SK-N-SH (cell line): ENCODE data around the gene ZSCAN18. TPM values are rescaled to one million over a fixed set of nuclear protein-coding genes. Genes with fewer than 3 reads are reported as not detected.

Experiments used
- CTCF ChIA-PET: fragments of 300-600, 350-600 bp; formaldehyde crosslinking; extraction: SDS; loops from one replicate; lab custom pipeline; 2021; lab: Yijun Ruan, JAX
- POLR2A ChIA-PET: fragments of 350-600 bp; sonication (Branson Sonifier 250); formaldehyde crosslinking; extraction: SDS; loops from one replicate; lab custom pipeline; 2020; ENCODE audit warnings: antibody characterized with exemption, inconsistent platforms; lab: Yijun Ruan, JAX
- DNase-seq: peaks from one replicate; pipeline ENCODE4 v3.0.0; 2012
- H2AFZ ChIP-seq: fragments of 200-600 bp; sonication (generic); 2 replicates; pipeline ENCODE4 v1.8.1; 2016; ENCODE audit warnings: antibody characterized with exemption, mild to moderate bottlenecking, low read depth
- H3F3A ChIP-seq: fragments of 200-600 bp; sonication (generic); replicated peaks from 2 replicates; pipeline ENCODE3; 2016; ENCODE audit warnings: antibody characterized with exemption, mild to moderate bottlenecking; ENCODE audit not compliant: insufficient read depth
- H3K27ac ChIP-seq, 2 experiments: fragments of 200-500 bp in 1 of 2; fragments of 200-600 bp in 1 of 2; sonication (Bioruptor generic) in 1 of 2; sonication (generic), shearing (Covaris generic) in 1 of 2; 2 replicates each; pipeline versions ENCODE4 v1.5.1 to v1.6.1; 2014 to 2016; ENCODE audit warnings: low read depth in 2 of 2, inconsistent platforms in 1 of 2, low read length in 1 of 2, mild to moderate bottlenecking in 1 of 2, mixed read lengths in 1 of 2
- H3K27me3 ChIP-seq: fragments of 200-600 bp; sonication (generic), shearing (Covaris generic); 2 replicates; pipeline ENCODE4 v1.6.1; 2016; ENCODE audit warnings: mixed run types; ENCODE audit not compliant: insufficient read depth
- H3K36me3 ChIP-seq, 2 experiments: fragments of 200-500 bp in 1 of 2; fragments of 200-600 bp in 1 of 2; sonication (Bioruptor generic) in 1 of 2; sonication (generic) in 1 of 2; replicated peaks in 1 of 2; 2 replicates each; pipeline versions ENCODE3 to v1.5.1; 2014 to 2016; ENCODE audit warnings: low read length in 1 of 2, mild to moderate bottlenecking in 1 of 2; ENCODE audit not compliant: insufficient read depth in 2 of 2, control insufficient read depth in 1 of 2
- H3K4me1 ChIP-seq, 2 experiments: fragments of 200-500 bp in 1 of 2; fragments of 200-600 bp in 1 of 2; sonication (Bioruptor generic) in 1 of 2; sonication (generic), shearing (Covaris generic) in 1 of 2; 2 replicates each; pipeline versions ENCODE4 v1.5.1 to v1.6.1; 2014 to 2016; ENCODE audit warnings: low read depth in 1 of 2, low read length in 1 of 2, mixed run types in 1 of 2; ENCODE audit not compliant: insufficient read depth in 2 of 2, control insufficient read depth in 1 of 2
- H3K4me2 ChIP-seq: fragments of 200-600 bp; sonication (generic), shearing (Covaris generic); 2 replicates; pipeline ENCODE4 v1.6.1; 2017; ENCODE audit warnings: mixed run types
- H3K4me3 ChIP-seq, 2 experiments: fragments of 200-500 bp in 1 of 2; fragments of 200-600 bp in 1 of 2; sonication (Bioruptor generic) in 1 of 2; sonication (generic), shearing (Covaris generic) in 1 of 2; 2 replicates each; pipeline versions ENCODE4 v1.5.1 to v1.8.1; 2014 to 2016; ENCODE audit warnings: low read depth in 2 of 2, inconsistent platforms in 1 of 2, low read length in 1 of 2, mild to moderate bottlenecking in 1 of 2, mixed read lengths in 1 of 2, moderate library complexity in 1 of 2
- H3K79me2 ChIP-seq: fragments of 200-600 bp; sonication (generic); 2 replicates; pipeline ENCODE4 v1.8.1; 2017; ENCODE audit warnings: mild to moderate bottlenecking; ENCODE audit not compliant: insufficient read depth
- H3K9ac ChIP-seq: fragments of 200-600 bp; sonication (generic); 2 replicates; pipeline ENCODE4 v1.6.1; 2017; ENCODE audit warnings: mixed run types
- H3K9me2 ChIP-seq: fragments of 200-600 bp; sonication (generic); 2 replicates; pipeline ENCODE4 v1.6.1; 2017; ENCODE audit warnings: mixed run types
- H3K9me3 ChIP-seq: fragments of 200-600 bp; sonication (generic); 2 replicates; pipeline ENCODE4 v1.6.1; 2017; ENCODE audit warnings: mixed run types, mild to moderate bottlenecking, moderate library complexity
- H4K20me1 ChIP-seq: fragments of 200-600 bp; sonication (generic); 2 replicates; pipeline ENCODE4 v1.6.1; 2017; ENCODE audit warnings: mild to moderate bottlenecking, mixed run types; ENCODE audit not compliant: insufficient read depth
- ELF1 ChIP-seq: IDR thresholded peaks from 2 replicates; pipeline ENCODE4 v1.4.0; 2012
- EP300 ChIP-seq, 2 experiments: IDR thresholded peaks; 2 replicates each; pipeline versions ENCODE4 v1.4.0 to v1.6.1; 2012; ENCODE audit warnings: borderline replicate concordance in 1 of 2, low read depth in 1 of 2, low read length in 1 of 2
- EZH2phosphoT487 ChIP-seq: fragments of 200-600 bp; sonication (generic); IDR thresholded peaks from 2 replicates; pipeline ENCODE4 v1.6.1; 2017; ENCODE audit warnings: low read depth, mixed run types, mild to moderate bottlenecking, antibody characterized with exemption, moderate library complexity, borderline replicate concordance
- FOSL2 ChIP-seq: IDR thresholded peaks from 2 replicates; pipeline ENCODE4 v1.4.0; 2012; ENCODE audit warnings: low read depth, mild to moderate bottlenecking, moderate library complexity, borderline replicate concordance
- FOXJ3 ChIP-seq: sonication (generic); formaldehyde crosslinking; IDR thresholded peaks from 2 replicates; pipeline ENCODE4 v1.5.1; 2020; ENCODE audit warnings: mild to moderate bottlenecking, missing genetic modification reagents
- FOXM1 ChIP-seq: IDR thresholded peaks from 2 replicates; pipeline ENCODE4 v1.4.0; 2012; ENCODE audit warnings: low read depth, mild to moderate bottlenecking
- GATA2 ChIP-seq: sonication (generic); formaldehyde crosslinking; IDR thresholded peaks from 2 replicates; pipeline ENCODE4 v1.5.0; 2020; ENCODE audit warnings: mild to moderate bottlenecking, missing genetic modification reagents
- JUND ChIP-seq: IDR thresholded peaks from 2 replicates; pipeline ENCODE4 v1.4.0; 2012
- MXI1 ChIP-seq: IDR thresholded peaks from 2 replicates; pipeline ENCODE4 v1.6.1; 2012; ENCODE audit warnings: mild to moderate bottlenecking, low read depth, low read length, improper control_type of control experiment
- NFIC ChIP-seq: IDR thresholded peaks from 2 replicates; pipeline ENCODE4 v1.4.0; 2012; ENCODE audit warnings: borderline replicate concordance
- NRF1 ChIP-seq: IDR thresholded peaks from 2 replicates; pipeline ENCODE4 v1.6.1; 2012; ENCODE audit warnings: low read depth, mild to moderate bottlenecking, low read length
- PBX3 ChIP-seq: IDR thresholded peaks from 2 replicates; pipeline ENCODE4; 2012
- RAD21 ChIP-seq: IDR thresholded peaks from 2 replicates; pipeline ENCODE4 v1.6.1; 2012; ENCODE audit warnings: mild to moderate bottlenecking, low read length
- RCOR1 ChIP-seq: fragments of 150-350 bp; IDR thresholded peaks from 2 replicates; pipeline ENCODE4 v1.6.1; 2017; ENCODE audit warnings: antibody characterized with exemption, low read length
- RFX5 ChIP-seq: IDR thresholded peaks from 2 replicates; pipeline ENCODE4 v1.6.1; 2012; ENCODE audit warnings: mild to moderate bottlenecking, improper control_type of control experiment, low read length
- RXRA ChIP-seq: IDR thresholded peaks from 2 replicates; pipeline ENCODE4 v1.4.0; 2012; ENCODE audit warnings: low read depth, mild to moderate bottlenecking, borderline replicate concordance
- SIN3A ChIP-seq: IDR thresholded peaks from 2 replicates; pipeline ENCODE4 v1.6.1; 2012; ENCODE audit warnings: low read depth, mild to moderate bottlenecking, low read length, moderate library complexity, borderline replicate concordance
- SMC3 ChIP-seq: IDR thresholded peaks from 2 replicates; pipeline ENCODE4 v1.6.1; 2012; ENCODE audit warnings: low read depth, low read length, improper control_type of control experiment
- TAF1 ChIP-seq: IDR thresholded peaks from 2 replicates; pipeline ENCODE4 v1.6.1; 2012; ENCODE audit warnings: low read depth, mild to moderate bottlenecking, low read length, moderate library complexity, borderline replicate concordance
- TEAD4 ChIP-seq: IDR thresholded peaks from 2 replicates; pipeline ENCODE4 v1.4.0; 2012; ENCODE audit warnings: mild to moderate bottlenecking, borderline replicate concordance; ENCODE audit not compliant: insufficient read depth
- WGBS: methylation state at CpG from one replicate; pipeline ENCODE4 v1.1.6; 2017; ENCODE audit warnings: low lambda C conversion rate; 5-methylcytosine and 5-hydroxymethylcytosine counted together
- polyA plus RNA-seq, 3 experiments: library from polyadenylated mRNA; depleted of rRNA; stranded (reverse); fragments of >200 nt; gene quantifications; 2 replicates each; pipeline ENCODE4 v1.2.3, GENCODE V29; 2012
- TF ChIP-seq, protein P1 (sequence below): IDR thresholded peaks from 2 replicates; pipeline ENCODE4 v1.6.1; 2012; ENCODE audit warnings: mild to moderate bottlenecking, low read depth, low read length, moderate library complexity
- TF ChIP-seq, protein P2 (sequence below): IDR thresholded peaks from 2 replicates; pipeline ENCODE4 v1.4.0; 2012; ENCODE audit warnings: low read depth, borderline replicate concordance
- TF ChIP-seq, protein P3 (sequence below): IDR thresholded peaks from 2 replicates; pipeline ENCODE4 v1.4.0; 2012; ENCODE audit warnings: low read depth

Gene ZSCAN18
- polyA plus RNA-seq, 1 of the 3 experiments (the other 2 are of a cell fraction) = 26.7 TPM

- Histone ChIP-seq H3K4me1 (no peaks in the 10 kb centered on the region), H3K9ac (no peak overlapping the region), H3K9me2 (no peaks in the 10 kb centered on the region), H3K36me3 (no peaks in the 10 kb centered on the region), H3K9me3 (no peaks in the 10 kb centered on the region), H3K27ac (no peak overlapping the region), H4K20me1 (no peaks in the 10 kb centered on the region), H2AFZ (no peak overlapping the region), H3K79me2 (no peaks in the 10 kb centered on the region), H3K27me3 (no peaks in the 10 kb centered on the region), H3F3A (no peaks in the 10 kb centered on the region), H3K4me2 (no peak overlapping the region), H3K4me3 (no peak overlapping the region)
- ChIA-PET POLR2A (interaction anchor here (1.0 to 1.4 kb wide), 3 partner anchors 12 to 244 kb away, joined by 3 to 4 read pairs (median 3); partner anchors contain the start of genes ZNF274 and ZNF552), CTCF (no interaction called here)
- TF ChIP-seq PBX3 = no peak
- no peak for TF ChIP-seq RAD21
- TF ChIP-seq RFX5 = no peak
- no peak for TF ChIP-seq ELF1
- TF ChIP-seq FOSL2 = no peak
- TF ChIP-seq FOXJ3 = no peak
- TF ChIP-seq TEAD4 = no peak
- TF ChIP-seq TAF1 = no peak
- TF ChIP-seq NFIC = no peak
- TF ChIP-seq EP300 (IDR thresholded peaks at IDR 0.05; ENCODE audit: borderline replicate concordance in 1 of 2, low read depth in 1 of 2, low read length in 1 of 2) = no peak
- no peak for TF ChIP-seq EZH2phosphoT487
- no peak for TF ChIP-seq RCOR1
- TF ChIP-seq SMC3 = no peak
- DNase-seq = no peak
- 74% methylated on average over 13 of the region's 13 CpGs for WGBS
These were observed 39.6 kb downstream of the ZSCAN18 start for GRCh38 chr19:58058467-58058866.

DNA sequence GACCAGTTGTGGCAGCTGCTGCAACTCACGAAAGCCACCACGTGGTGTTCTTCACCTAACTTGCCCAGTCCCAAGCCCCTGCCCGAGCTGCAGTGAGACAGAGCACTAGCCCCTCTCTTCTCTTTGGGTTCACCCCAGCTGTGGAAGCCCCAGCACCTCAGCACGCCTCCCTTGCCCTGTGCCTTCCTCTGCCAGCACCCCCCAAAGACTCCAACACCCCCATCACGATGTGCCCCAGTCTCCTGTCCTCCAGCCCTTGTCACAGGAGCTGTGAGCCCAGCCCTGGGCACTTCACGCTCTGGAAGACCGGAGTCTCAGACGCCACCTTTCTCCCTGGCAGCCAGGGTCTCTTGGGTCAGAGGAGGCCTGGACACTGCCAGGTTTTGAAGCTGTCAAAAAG lies 41.2 kb downstream of the ZSCAN18 start:
- no peaks in the 10 kb centered on the region for H3F3A ChIP-seq
- no peaks in the 10 kb centered on the region for H3K27me3 ChIP-seq
- no peaks in the 10 kb centered on the region for H4K20me1 ChIP-seq
- no peaks in the 10 kb centered on the region for H3K4me1 ChIP-seq
- POLR2A ChIA-PET = no interaction called here
- H3K9ac ChIP-seq = no peak overlapping the region
- H2AFZ ChIP-seq = no peak overlapping the region
- H3K9me3 ChIP-seq = no peaks in the 10 kb centered on the region
- H3K79me2 ChIP-seq = no peaks in the 10 kb centered on the region
- no peak for TF ChIP-seq FOXM1
- TF ChIP-seq PBX3 = no peak
- no peak for TF ChIP-seq TEAD4
- TF ChIP-seq JUND = no peak
- TF ChIP-seq, protein P1, sequence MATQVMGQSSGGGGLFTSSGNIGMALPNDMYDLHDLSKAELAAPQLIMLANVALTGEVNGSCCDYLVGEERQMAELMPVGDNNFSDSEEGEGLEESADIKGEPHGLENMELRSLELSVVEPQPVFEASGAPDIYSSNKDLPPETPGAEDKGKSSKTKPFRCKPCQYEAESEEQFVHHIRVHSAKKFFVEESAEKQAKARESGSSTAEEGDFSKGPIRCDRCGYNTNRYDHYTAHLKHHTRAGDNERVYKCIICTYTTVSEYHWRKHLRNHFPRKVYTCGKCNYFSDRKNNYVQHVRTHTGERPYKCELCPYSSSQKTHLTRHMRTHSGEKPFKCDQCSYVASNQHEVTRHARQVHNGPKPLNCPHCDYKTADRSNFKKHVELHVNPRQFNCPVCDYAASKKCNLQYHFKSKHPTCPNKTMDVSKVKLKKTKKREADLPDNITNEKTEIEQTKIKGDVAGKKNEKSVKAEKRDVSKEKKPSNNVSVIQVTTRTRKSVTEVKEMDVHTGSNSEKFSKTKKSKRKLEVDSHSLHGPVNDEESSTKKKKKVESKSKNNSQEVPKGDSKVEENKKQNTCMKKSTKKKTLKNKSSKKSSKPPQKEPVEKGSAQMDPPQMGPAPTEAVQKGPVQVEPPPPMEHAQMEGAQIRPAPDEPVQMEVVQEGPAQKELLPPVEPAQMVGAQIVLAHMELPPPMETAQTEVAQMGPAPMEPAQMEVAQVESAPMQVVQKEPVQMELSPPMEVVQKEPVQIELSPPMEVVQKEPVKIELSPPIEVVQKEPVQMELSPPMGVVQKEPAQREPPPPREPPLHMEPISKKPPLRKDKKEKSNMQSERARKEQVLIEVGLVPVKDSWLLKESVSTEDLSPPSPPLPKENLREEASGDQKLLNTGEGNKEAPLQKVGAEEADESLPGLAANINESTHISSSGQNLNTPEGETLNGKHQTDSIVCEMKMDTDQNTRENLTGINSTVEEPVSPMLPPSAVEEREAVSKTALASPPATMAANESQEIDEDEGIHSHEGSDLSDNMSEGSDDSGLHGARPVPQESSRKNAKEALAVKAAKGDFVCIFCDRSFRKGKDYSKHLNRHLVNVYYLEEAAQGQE = no peak
- TF ChIP-seq, protein P2, sequence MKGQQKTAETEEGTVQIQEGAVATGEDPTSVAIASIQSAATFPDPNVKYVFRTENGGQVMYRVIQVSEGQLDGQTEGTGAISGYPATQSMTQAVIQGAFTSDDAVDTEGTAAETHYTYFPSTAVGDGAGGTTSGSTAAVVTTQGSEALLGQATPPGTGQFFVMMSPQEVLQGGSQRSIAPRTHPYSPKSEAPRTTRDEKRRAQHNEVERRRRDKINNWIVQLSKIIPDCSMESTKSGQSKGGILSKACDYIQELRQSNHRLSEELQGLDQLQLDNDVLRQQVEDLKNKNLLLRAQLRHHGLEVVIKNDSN = no peak
- no peak for TF ChIP-seq MXI1
- no peak for TF ChIP-seq RAD21
- TF ChIP-seq RFX5 = no peak
- TF ChIP-seq, protein P3, sequence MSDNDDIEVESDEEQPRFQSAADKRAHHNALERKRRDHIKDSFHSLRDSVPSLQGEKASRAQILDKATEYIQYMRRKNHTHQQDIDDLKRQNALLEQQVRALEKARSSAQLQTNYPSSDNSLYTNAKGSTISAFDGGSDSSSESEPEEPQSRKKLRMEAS = no peak
- no peak for TF ChIP-seq RXRA
- TF ChIP-seq SIN3A = no peak
- TF ChIP-seq NRF1 = no peak
- TF ChIP-seq TAF1 = no peak
- TF ChIP-seq RCOR1 = no peak
- no peak for TF ChIP-seq GATA2 (CRISPR knock-in tag)
- TF ChIP-seq ELF1 = no peak
- 28% methylated on average over 7 of the region's 8 CpGs for WGBS
- H3K36me3 ChIP-seq = no peaks in the 10 kb centered on the region
- H3K4me3 ChIP-seq = no peak overlapping the region
- H3K27ac ChIP-seq = no peak overlapping the region
- H3K9me2 ChIP-seq = no peaks in the 10 kb centered on the region
- H3K4me2 ChIP-seq = no peak overlapping the region
- CTCF ChIA-PET = no interaction called here
- DNase-seq = no peak
